Measurements from ENCODE around the gene TRAPPC12. TPM values are rescaled to one million over a fixed set of nuclear protein-coding genes. Genes with fewer than 3 reads are reported as not detected.

TRAPPC12 gene
- total RNA-seq, 4 donors from 2014 or later, result 90.2 to 248 (median 157) TPM

- DNase-seq (ENCODE audit: low spot score in 2 of 2), result no peak
- Histone ChIP-seq H3K4me1 (peaks cover 19% of the 10 kb centered on the region), H3K4me3 (no peak overlapping the region), H3K36me3 (peaks cover 10% of the 10 kb centered on the region), H3K9me3 (no peaks in the 10 kb centered on the region), H3K27ac (no peak overlapping the region), H3K27me3 (no peaks in the 10 kb centered on the region)
- TF ChIP-seq EP300 (IDR thresholded peaks at IDR 0.05), result no peak
- no peak for TF ChIP-seq CTCF (IDR thresholded peaks at IDR 0.05)
- TF ChIP-seq POLR2A (IDR thresholded peaks at IDR 0.05), result no peak
- TF ChIP-seq POLR2AphosphoS5 (IDR thresholded peaks at IDR 0.05), result no peak
- WGBS, result 97% methylated on average over 9 of the region's 13 CpGs
These were observed 29.3 kb downstream of the TRAPPC12 start for GRCh38 chr2:3408781-3409180.

DNA sequence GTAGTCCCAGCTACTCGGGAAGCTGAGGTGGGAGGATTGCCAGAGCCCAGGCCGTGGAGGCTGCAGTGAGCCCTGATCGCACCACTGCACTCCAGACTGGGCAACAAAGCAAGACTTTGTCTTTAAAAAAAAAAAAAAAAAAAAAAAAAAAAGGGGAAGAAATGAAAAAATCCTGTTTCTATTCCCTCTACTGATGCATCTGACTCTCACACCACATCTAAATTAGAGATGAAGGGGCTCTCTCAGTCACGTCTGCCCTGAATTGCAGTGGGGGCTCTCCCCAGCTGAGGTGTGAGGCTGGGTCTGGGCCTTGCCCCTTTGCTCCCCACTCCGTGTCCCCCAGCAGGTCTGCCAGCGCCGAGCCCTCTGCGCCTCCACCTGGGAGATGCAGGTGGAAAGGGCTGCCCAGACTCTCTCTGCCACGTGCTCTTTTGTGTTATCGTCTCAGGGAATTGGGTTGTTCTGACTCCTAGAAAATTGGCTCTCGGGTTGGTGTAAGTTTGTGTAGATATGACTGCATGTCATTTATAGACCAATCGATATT, 30.2 kb downstream of the TRAPPC12 start:
- no peak for DNase-seq (ENCODE audit: low spot score in 2 of 2)
- Histone ChIP-seq H3K4me3 (no peak overlapping the region), H3K27ac (no peak overlapping the region), H3K4me1 (peaks cover 19% of the 10 kb centered on the region), H3K36me3 (peaks cover 16% of the 10 kb centered on the region), H3K9me3 (no peaks in the 10 kb centered on the region), H3K27me3 (no peaks in the 10 kb centered on the region)
- WGBS, result 91% methylated on average over 12 of the region's 12 CpGs
- TF ChIP-seq POLR2AphosphoS5 (IDR thresholded peaks at IDR 0.05) (no peak), EP300 (IDR thresholded peaks at IDR 0.05) (no peak), POLR2A (IDR thresholded peaks at IDR 0.05) (no peak), CTCF (IDR thresholded peaks at IDR 0.05) (no peak)

DNA sequence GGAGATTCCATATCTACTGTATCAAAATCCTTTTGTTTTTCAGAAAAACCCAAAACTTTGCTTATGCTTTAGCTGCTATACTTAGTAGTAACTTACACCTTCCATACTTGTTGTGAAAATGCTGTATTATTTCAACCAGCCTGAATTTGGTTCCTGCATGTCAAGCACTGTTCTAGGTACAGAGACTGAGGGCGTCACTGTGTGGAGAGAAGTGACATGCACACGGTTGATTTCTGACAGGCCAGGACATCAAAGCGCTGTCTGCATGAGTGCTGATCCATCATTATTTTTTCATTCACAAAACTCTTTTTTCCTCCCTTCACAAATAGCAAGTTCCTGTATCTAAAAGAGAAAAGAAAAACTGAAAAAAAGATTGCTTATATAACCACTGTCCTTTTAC, 31.6 kb downstream of the TRAPPC12 start:
- Histone ChIP-seq H3K27ac (no peak overlapping the region), H3K9me3 (no peaks in the 10 kb centered on the region), H3K4me3 (no peak overlapping the region), H3K36me3 (peaks cover 24% of the 10 kb centered on the region), H3K27me3 (no peaks in the 10 kb centered on the region), H3K4me1 (peaks cover 9% of the 10 kb centered on the region)
- DNase-seq (ENCODE audit: low spot score in 2 of 2), result no peak
- 80% methylated on average over 3 of the region's 3 CpGs for WGBS
- TF ChIP-seq POLR2A (IDR thresholded peaks at IDR 0.05) (no peak), POLR2AphosphoS5 (IDR thresholded peaks at IDR 0.05) (no peak), CTCF (IDR thresholded peaks at IDR 0.05) (no peak), EP300 (IDR thresholded peaks at IDR 0.05) (no peak)

DNA sequence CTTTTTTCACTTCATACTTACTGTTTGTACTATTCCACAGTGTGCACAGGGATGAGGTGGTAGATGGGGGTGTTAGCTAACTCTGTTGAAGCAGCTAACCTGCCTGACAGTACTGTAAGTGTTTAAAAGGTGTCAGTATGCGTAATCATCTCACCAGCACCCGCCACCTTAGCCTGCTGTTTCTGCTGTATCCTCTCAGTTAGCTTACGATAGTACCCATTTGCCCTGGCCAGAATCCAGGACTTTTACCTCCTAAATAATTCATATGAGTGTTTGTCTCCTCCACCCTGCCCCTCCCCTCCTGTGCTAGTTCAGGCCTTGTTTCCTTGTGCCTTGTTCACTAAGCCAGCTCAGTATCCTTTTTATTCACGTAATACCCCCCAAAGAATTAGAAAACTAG, 34.2 kb downstream of the TRAPPC12 start:
- Histone ChIP-seq H3K4me3 (no peak overlapping the region), H3K9me3 (no peaks in the 10 kb centered on the region), H3K4me1 (no peaks in the 10 kb centered on the region), H3K27me3 (no peaks in the 10 kb centered on the region), H3K27ac (no peak overlapping the region), H3K36me3 (peaks cover 28% of the 10 kb centered on the region)
- DNase-seq (ENCODE audit: low spot score in 2 of 2), result no peak
- TF ChIP-seq POLR2A (IDR thresholded peaks at IDR 0.05) (no peak), POLR2AphosphoS5 (IDR thresholded peaks at IDR 0.05) (no peak), EP300 (IDR thresholded peaks at IDR 0.05) (no peak), CTCF (IDR thresholded peaks at IDR 0.05) (no peak)
- WGBS, result 91% methylated on average over 4 of the region's 4 CpGs

DNA sequence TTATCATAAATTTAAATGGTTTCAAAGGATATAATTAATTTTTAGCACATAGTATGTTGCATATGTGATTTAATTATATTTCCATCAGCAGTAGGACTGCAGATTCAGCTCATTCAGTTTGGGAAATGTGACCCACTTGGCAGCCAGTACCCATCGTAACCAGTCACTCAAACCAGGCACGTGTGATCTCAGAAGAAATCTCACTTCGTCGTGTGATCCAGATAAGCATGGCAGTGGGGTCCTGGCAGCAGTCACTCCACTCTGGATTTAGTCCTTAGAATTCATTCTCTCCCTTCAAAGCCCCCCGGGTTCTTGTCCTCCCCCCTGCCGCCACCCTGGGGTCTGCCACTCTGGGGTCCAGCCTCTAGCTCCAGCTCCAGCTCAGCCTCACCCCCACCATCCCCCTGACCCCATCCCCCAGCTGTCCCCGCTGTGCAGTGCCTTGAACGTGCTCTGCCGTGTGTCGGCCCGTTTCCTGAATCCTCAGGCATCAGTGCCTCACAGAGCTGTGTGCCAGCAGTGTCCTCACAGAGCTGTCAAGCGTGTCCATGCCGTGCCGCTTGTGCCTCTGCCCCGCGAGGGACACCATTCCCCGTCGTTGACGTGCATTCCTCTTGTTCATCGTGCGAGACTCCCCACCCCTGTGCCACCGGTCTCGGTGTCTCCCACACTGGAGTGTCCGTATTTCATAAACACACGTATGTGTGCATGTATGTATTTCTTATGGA, 34.8 kb downstream of the TRAPPC12 start:
- TF ChIP-seq EP300 (IDR thresholded peaks at IDR 0.05), result no peak
- no peak for TF ChIP-seq POLR2A (IDR thresholded peaks at IDR 0.05)
- TF ChIP-seq CTCF (IDR thresholded peaks at IDR 0.05), result no peak
- TF ChIP-seq POLR2AphosphoS5 (IDR thresholded peaks at IDR 0.05), result no peak
- DNase-seq (ENCODE audit: low spot score in 2 of 2), result no peak
- Histone ChIP-seq H3K27ac (no peak overlapping the region), H3K9me3 (no peaks in the 10 kb centered on the region), H3K4me1 (no peaks in the 10 kb centered on the region), H3K27me3 (no peaks in the 10 kb centered on the region), H3K4me3 (no peak overlapping the region), H3K36me3 (peaks cover 29% of the 10 kb centered on the region)
- 91% methylated on average over 25 of the region's 25 CpGs for WGBS
